SK-N-SH (cell line): ENCODE results near the gene TMEM131. TPM values are rescaled to one million over a fixed set of nuclear protein-coding genes. Genes with fewer than 3 reads are reported as not detected.

ENCODE experiments used
- CTCF ChIA-PET: fragments of 300-600, 350-600 bp; formaldehyde crosslinking; extraction: SDS; loops from one replicate; lab custom pipeline; 2021; lab: Yijun Ruan, JAX
- POLR2A ChIA-PET: fragments of 350-600 bp; sonication (Branson Sonifier 250); formaldehyde crosslinking; extraction: SDS; loops from one replicate; lab custom pipeline; 2020; ENCODE audit warnings: antibody characterized with exemption, inconsistent platforms; lab: Yijun Ruan, JAX
- DNase-seq: peaks from one replicate; pipeline ENCODE4 v3.0.0; 2012
- H2AFZ ChIP-seq: fragments of 200-600 bp; sonication (generic); 2 replicates; pipeline ENCODE4 v1.8.1; 2016; ENCODE audit warnings: antibody characterized with exemption, mild to moderate bottlenecking, low read depth
- H3F3A ChIP-seq: fragments of 200-600 bp; sonication (generic); replicated peaks from 2 replicates; pipeline ENCODE3; 2016; ENCODE audit warnings: antibody characterized with exemption, mild to moderate bottlenecking; ENCODE audit not compliant: insufficient read depth
- H3K27ac ChIP-seq, 2 experiments: fragments of 200-500 bp in 1 of 2; fragments of 200-600 bp in 1 of 2; sonication (Bioruptor generic) in 1 of 2; sonication (generic), shearing (Covaris generic) in 1 of 2; 2 replicates each; pipeline versions ENCODE4 v1.5.1 to v1.6.1; 2014 to 2016; ENCODE audit warnings: low read depth in 2 of 2, inconsistent platforms in 1 of 2, low read length in 1 of 2, mild to moderate bottlenecking in 1 of 2, mixed read lengths in 1 of 2
- H3K27me3 ChIP-seq: fragments of 200-600 bp; sonication (generic), shearing (Covaris generic); 2 replicates; pipeline ENCODE4 v1.6.1; 2016; ENCODE audit warnings: mixed run types; ENCODE audit not compliant: insufficient read depth
- H3K36me3 ChIP-seq, 2 experiments: fragments of 200-500 bp in 1 of 2; fragments of 200-600 bp in 1 of 2; sonication (Bioruptor generic) in 1 of 2; sonication (generic) in 1 of 2; replicated peaks in 1 of 2; 2 replicates each; pipeline versions ENCODE3 to v1.5.1; 2014 to 2016; ENCODE audit warnings: low read length in 1 of 2, mild to moderate bottlenecking in 1 of 2; ENCODE audit not compliant: insufficient read depth in 2 of 2, control insufficient read depth in 1 of 2
- H3K4me1 ChIP-seq, 2 experiments: fragments of 200-500 bp in 1 of 2; fragments of 200-600 bp in 1 of 2; sonication (Bioruptor generic) in 1 of 2; sonication (generic), shearing (Covaris generic) in 1 of 2; 2 replicates each; pipeline versions ENCODE4 v1.5.1 to v1.6.1; 2014 to 2016; ENCODE audit warnings: low read depth in 1 of 2, low read length in 1 of 2, mixed run types in 1 of 2; ENCODE audit not compliant: insufficient read depth in 2 of 2, control insufficient read depth in 1 of 2
- H3K4me2 ChIP-seq: fragments of 200-600 bp; sonication (generic), shearing (Covaris generic); 2 replicates; pipeline ENCODE4 v1.6.1; 2017; ENCODE audit warnings: mixed run types
- H3K4me3 ChIP-seq, 2 experiments: fragments of 200-500 bp in 1 of 2; fragments of 200-600 bp in 1 of 2; sonication (Bioruptor generic) in 1 of 2; sonication (generic), shearing (Covaris generic) in 1 of 2; 2 replicates each; pipeline versions ENCODE4 v1.5.1 to v1.8.1; 2014 to 2016; ENCODE audit warnings: low read depth in 2 of 2, inconsistent platforms in 1 of 2, low read length in 1 of 2, mild to moderate bottlenecking in 1 of 2, mixed read lengths in 1 of 2, moderate library complexity in 1 of 2
- H3K79me2 ChIP-seq: fragments of 200-600 bp; sonication (generic); 2 replicates; pipeline ENCODE4 v1.8.1; 2017; ENCODE audit warnings: mild to moderate bottlenecking; ENCODE audit not compliant: insufficient read depth
- H3K9ac ChIP-seq: fragments of 200-600 bp; sonication (generic); 2 replicates; pipeline ENCODE4 v1.6.1; 2017; ENCODE audit warnings: mixed run types
- H3K9me2 ChIP-seq: fragments of 200-600 bp; sonication (generic); 2 replicates; pipeline ENCODE4 v1.6.1; 2017; ENCODE audit warnings: mixed run types
- H3K9me3 ChIP-seq: fragments of 200-600 bp; sonication (generic); 2 replicates; pipeline ENCODE4 v1.6.1; 2017; ENCODE audit warnings: mixed run types, mild to moderate bottlenecking, moderate library complexity
- H4K20me1 ChIP-seq: fragments of 200-600 bp; sonication (generic); 2 replicates; pipeline ENCODE4 v1.6.1; 2017; ENCODE audit warnings: mild to moderate bottlenecking, mixed run types; ENCODE audit not compliant: insufficient read depth
- CHD2 ChIP-seq: fragments of 150-350 bp; IDR thresholded peaks from 2 replicates; pipeline ENCODE4 v1.6.1; 2018; ENCODE audit warnings: low read length; ENCODE audit not compliant: partially characterized antibody
- EZH2phosphoT487 ChIP-seq: fragments of 200-600 bp; sonication (generic); IDR thresholded peaks from 2 replicates; pipeline ENCODE4 v1.6.1; 2017; ENCODE audit warnings: low read depth, mixed run types, mild to moderate bottlenecking, antibody characterized with exemption, moderate library complexity, borderline replicate concordance
- FOSL2 ChIP-seq: IDR thresholded peaks from 2 replicates; pipeline ENCODE4 v1.4.0; 2012; ENCODE audit warnings: low read depth, mild to moderate bottlenecking, moderate library complexity, borderline replicate concordance
- FOXM1 ChIP-seq: IDR thresholded peaks from 2 replicates; pipeline ENCODE4 v1.4.0; 2012; ENCODE audit warnings: low read depth, mild to moderate bottlenecking
- GATA2 ChIP-seq: sonication (generic); formaldehyde crosslinking; IDR thresholded peaks from 2 replicates; pipeline ENCODE4 v1.5.0; 2020; ENCODE audit warnings: mild to moderate bottlenecking, missing genetic modification reagents
- JUND ChIP-seq: IDR thresholded peaks from 2 replicates; pipeline ENCODE4 v1.4.0; 2012
- MAX ChIP-seq: IDR thresholded peaks from 2 replicates; pipeline ENCODE4 v1.4.0; 2012; ENCODE audit warnings: low read depth
- MEF2A ChIP-seq: IDR thresholded peaks from 2 replicates; pipeline ENCODE4 v1.4.0; 2012; ENCODE audit warnings: low read depth, borderline replicate concordance
- MXI1 ChIP-seq: IDR thresholded peaks from 2 replicates; pipeline ENCODE4 v1.6.1; 2012; ENCODE audit warnings: mild to moderate bottlenecking, low read depth, low read length, improper control_type of control experiment
- NFIC ChIP-seq: IDR thresholded peaks from 2 replicates; pipeline ENCODE4 v1.4.0; 2012; ENCODE audit warnings: borderline replicate concordance
- PBX3 ChIP-seq: IDR thresholded peaks from 2 replicates; pipeline ENCODE4; 2012
- RAD21 ChIP-seq: IDR thresholded peaks from 2 replicates; pipeline ENCODE4 v1.6.1; 2012; ENCODE audit warnings: mild to moderate bottlenecking, low read length
- RCOR1 ChIP-seq: fragments of 150-350 bp; IDR thresholded peaks from 2 replicates; pipeline ENCODE4 v1.6.1; 2017; ENCODE audit warnings: antibody characterized with exemption, low read length
- RFX5 ChIP-seq: IDR thresholded peaks from 2 replicates; pipeline ENCODE4 v1.6.1; 2012; ENCODE audit warnings: mild to moderate bottlenecking, improper control_type of control experiment, low read length
- TAF1 ChIP-seq: IDR thresholded peaks from 2 replicates; pipeline ENCODE4 v1.6.1; 2012; ENCODE audit warnings: low read depth, mild to moderate bottlenecking, low read length, moderate library complexity, borderline replicate concordance
- USF1 ChIP-seq: IDR thresholded peaks from 2 replicates; pipeline ENCODE4 v1.4.0; 2012; ENCODE audit warnings: low read depth, borderline replicate concordance
- YY1 ChIP-seq: IDR thresholded peaks from 2 replicates; pipeline ENCODE4 v1.4.0; 2012; ENCODE audit warnings: low read depth, mild to moderate bottlenecking
- WGBS: methylation state at CpG from one replicate; pipeline ENCODE4 v1.1.6; 2017; ENCODE audit warnings: low lambda C conversion rate; 5-methylcytosine and 5-hydroxymethylcytosine counted together
- polyA plus RNA-seq, 3 experiments: library from polyadenylated mRNA; depleted of rRNA; stranded (reverse); fragments of >200 nt; gene quantifications; 2 replicates each; pipeline ENCODE4 v1.2.3, GENCODE V29; 2012
- TF ChIP-seq, protein P1 (sequence below): IDR thresholded peaks from 2 replicates; pipeline ENCODE4 v1.4.0; 2012; ENCODE audit warnings: low read depth, borderline replicate concordance
- TF ChIP-seq, protein P2 (sequence below): IDR thresholded peaks from 2 replicates; pipeline ENCODE4 v1.6.1; 2012; ENCODE audit warnings: mild to moderate bottlenecking, low read depth, low read length, moderate library complexity
- TF ChIP-seq, protein P3 (sequence below): fragments of 150-350 bp; IDR thresholded peaks from 2 replicates; pipeline ENCODE4 v1.6.1; 2017; ENCODE audit warnings: antibody characterized with exemption, low read length, low read depth, borderline replicate concordance

The TMEM131 gene
- polyA plus RNA-seq, 1 of the 3 experiments (the other 2 are of a cell fraction) = 9.1 TPM

DNA sequence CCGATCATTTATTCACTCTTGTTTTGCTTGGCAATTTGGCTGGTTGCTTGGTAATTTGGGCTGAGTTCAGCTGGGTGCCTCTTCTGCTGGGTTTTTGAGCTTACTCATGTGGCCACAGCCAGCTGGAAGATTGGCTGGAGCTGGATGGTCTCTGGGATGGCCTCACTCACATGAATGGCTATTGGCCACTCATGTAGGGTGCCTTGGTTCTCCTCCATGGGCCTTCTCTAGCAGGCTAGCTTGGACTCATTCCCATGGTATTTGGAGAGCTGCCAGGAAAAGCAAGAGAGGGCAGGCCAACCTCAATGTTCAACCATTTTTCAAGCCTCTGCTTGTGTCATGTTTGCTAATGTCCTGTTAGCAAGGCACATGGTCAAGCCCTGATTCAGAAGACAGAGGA lies 265.5 kb downstream of the TMEM131 start:
- TF ChIP-seq, protein P1, sequence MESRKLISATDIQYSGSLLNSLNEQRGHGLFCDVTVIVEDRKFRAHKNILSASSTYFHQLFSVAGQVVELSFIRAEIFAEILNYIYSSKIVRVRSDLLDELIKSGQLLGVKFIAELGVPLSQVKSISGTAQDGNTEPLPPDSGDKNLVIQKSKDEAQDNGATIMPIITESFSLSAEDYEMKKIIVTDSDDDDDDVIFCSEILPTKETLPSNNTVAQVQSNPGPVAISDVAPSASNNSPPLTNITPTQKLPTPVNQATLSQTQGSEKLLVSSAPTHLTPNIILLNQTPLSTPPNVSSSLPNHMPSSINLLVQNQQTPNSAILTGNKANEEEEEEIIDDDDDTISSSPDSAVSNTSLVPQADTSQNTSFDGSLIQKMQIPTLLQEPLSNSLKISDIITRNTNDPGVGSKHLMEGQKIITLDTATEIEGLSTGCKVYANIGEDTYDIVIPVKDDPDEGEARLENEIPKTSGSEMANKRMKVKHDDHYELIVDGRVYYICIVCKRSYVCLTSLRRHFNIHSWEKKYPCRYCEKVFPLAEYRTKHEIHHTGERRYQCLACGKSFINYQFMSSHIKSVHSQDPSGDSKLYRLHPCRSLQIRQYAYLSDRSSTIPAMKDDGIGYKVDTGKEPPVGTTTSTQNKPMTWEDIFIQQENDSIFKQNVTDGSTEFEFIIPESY = no peak
- TF ChIP-seq RCOR1 (no peak), YY1 (no peak), USF1 (no peak), NFIC (no peak), PBX3 (no peak), TAF1 (no peak), RFX5 (no peak), FOSL2 (no peak), CHD2 (no peak), MXI1 (no peak), RAD21 (no peak), GATA2 (CRISPR knock-in tag) (no peak), FOXM1 (no peak), MEF2A (no peak), JUND (no peak), EZH2phosphoT487 (no peak), MAX (no peak)
- TF ChIP-seq, protein P2, sequence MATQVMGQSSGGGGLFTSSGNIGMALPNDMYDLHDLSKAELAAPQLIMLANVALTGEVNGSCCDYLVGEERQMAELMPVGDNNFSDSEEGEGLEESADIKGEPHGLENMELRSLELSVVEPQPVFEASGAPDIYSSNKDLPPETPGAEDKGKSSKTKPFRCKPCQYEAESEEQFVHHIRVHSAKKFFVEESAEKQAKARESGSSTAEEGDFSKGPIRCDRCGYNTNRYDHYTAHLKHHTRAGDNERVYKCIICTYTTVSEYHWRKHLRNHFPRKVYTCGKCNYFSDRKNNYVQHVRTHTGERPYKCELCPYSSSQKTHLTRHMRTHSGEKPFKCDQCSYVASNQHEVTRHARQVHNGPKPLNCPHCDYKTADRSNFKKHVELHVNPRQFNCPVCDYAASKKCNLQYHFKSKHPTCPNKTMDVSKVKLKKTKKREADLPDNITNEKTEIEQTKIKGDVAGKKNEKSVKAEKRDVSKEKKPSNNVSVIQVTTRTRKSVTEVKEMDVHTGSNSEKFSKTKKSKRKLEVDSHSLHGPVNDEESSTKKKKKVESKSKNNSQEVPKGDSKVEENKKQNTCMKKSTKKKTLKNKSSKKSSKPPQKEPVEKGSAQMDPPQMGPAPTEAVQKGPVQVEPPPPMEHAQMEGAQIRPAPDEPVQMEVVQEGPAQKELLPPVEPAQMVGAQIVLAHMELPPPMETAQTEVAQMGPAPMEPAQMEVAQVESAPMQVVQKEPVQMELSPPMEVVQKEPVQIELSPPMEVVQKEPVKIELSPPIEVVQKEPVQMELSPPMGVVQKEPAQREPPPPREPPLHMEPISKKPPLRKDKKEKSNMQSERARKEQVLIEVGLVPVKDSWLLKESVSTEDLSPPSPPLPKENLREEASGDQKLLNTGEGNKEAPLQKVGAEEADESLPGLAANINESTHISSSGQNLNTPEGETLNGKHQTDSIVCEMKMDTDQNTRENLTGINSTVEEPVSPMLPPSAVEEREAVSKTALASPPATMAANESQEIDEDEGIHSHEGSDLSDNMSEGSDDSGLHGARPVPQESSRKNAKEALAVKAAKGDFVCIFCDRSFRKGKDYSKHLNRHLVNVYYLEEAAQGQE = no peak
- TF ChIP-seq, protein P3, sequence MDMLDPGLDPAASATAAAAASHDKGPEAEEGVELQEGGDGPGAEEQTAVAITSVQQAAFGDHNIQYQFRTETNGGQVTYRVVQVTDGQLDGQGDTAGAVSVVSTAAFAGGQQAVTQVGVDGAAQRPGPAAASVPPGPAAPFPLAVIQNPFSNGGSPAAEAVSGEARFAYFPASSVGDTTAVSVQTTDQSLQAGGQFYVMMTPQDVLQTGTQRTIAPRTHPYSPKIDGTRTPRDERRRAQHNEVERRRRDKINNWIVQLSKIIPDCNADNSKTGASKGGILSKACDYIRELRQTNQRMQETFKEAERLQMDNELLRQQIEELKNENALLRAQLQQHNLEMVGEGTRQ = no peak
- Histone ChIP-seq H3K4me1 (no peaks in the 10 kb centered on the region), H3K4me3 (no peak overlapping the region), H3F3A (no peaks in the 10 kb centered on the region), H3K27me3 (no peaks in the 10 kb centered on the region), H3K27ac (no peak overlapping the region), H3K79me2 (no peaks in the 10 kb centered on the region), H3K9me3 (no peaks in the 10 kb centered on the region), H3K9me2 (no peaks in the 10 kb centered on the region), H2AFZ (no peak overlapping the region), H3K9ac (no peak overlapping the region), H3K36me3 (no peaks in the 10 kb centered on the region), H3K4me2 (no peak overlapping the region), H4K20me1 (no peaks in the 10 kb centered on the region)
- CTCF ChIA-PET = interaction anchor here (1.0 to 2.8 kb wide), 4 partner anchors 10 to 538 kb away, joined by 3 to 21 read pairs (median 3); no protein-coding TSS in a partner anchor
- no peak for DNase-seq
- 80% methylated on average over 1 of the region's 1 CpG for WGBS
- POLR2A ChIA-PET = no interaction called here
